Stomach (tissue), 4 donors: ENCODE data around the gene ALDH1A1.

ENCODE experiments used
- CTCF ChIP-seq, 7 experiments: fragments of 450-650 bp in 4 of 7; fragments of 200-600 bp in 3 of 7; sonication (generic) in 3 of 7; IDR thresholded peaks; one replicate each; pipeline ENCODE4 v1.5.1; 2016 to 2019; ENCODE audit warnings: antibody characterized with exemption in 7 of 7, control low read depth in 2 of 7, mild to moderate bottlenecking in 1 of 7
- EP300 ChIP-seq: sonication (generic); formaldehyde crosslinking; IDR thresholded peaks from one replicate; pipeline ENCODE4 v1.6.1; 2017; ENCODE audit warnings: antibody characterized with exemption
- POLR2A ChIP-seq, 4 donors: fragments of 450-650 bp; IDR thresholded peaks; one replicate each; pipeline ENCODE4 v1.6.1; 2016; ENCODE audit warnings: antibody characterized with exemption in 4 of 4, control low read depth in 2 of 4, mild to moderate bottlenecking in 1 of 4, moderate library complexity in 1 of 4

DNA sequence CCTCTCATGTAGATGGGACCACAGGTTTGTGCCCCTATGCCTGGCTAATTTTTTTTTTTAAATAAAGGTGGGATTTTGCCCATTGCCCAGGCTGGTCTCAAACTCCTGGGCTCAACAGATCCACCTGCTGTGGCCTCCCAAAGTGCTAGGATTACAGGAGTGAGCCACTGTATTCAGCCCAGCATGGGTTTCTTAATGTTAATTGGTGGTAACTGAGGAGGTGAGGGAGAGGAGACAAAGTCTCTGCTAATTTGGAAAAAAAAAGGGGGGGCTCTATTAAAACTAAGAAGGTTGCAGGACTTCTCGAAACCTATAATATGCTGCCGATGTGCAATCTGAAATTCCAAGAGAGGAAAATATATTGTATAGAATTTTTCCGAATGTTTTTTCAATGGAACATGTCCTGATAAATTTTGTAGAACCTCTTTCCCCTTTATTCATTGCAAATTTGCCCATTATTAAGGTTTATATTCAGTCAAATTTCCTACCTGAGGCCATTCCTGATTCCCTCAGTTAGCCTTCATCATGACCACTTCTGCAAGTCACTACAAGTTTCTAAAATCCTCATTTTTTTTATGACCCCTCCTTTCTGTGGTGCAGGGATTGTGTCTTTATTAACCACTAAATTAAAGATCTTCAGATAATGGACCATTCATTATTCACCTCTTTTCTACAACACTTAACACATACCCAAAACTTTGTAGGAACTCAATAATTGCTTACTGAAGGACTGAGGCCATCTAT lies 52.9 kb downstream of the ALDH1A1 start:
- TF ChIP-seq CTCF (IDR thresholded peaks at IDR 0.05), result no peak
- TF ChIP-seq POLR2A (IDR thresholded peaks at IDR 0.05), result no peak
- TF ChIP-seq EP300, result no peak
